A549 (cell line): Measurements from ENCODE around the gene BEST4.
A peak's percentile ranks its signal among the peaks of the same experiment; 100 is the strongest.

Experiments used
- POLR2A ChIP-seq: IDR thresholded peaks from 2 replicates; pipeline ENCODE4 v1.6.1; 2012; ENCODE audit warnings: mild to moderate bottlenecking, low read length
- POLR2AphosphoS2 ChIP-seq: conservative IDR thresholded peaks from 2 replicates; pipeline ENCODE4 v1.6.1; 2012; ENCODE audit warnings: low read length, improper control_type of control experiment, inconsistent platforms
- TF ChIP-seq, protein P1 (sequence below): fragments of >200 bp; sonication (Bioruptor Twin); formaldehyde crosslinking; IDR thresholded peaks from 3 replicates; pipeline ENCODE4 v1.5.1; 2016

DNA sequence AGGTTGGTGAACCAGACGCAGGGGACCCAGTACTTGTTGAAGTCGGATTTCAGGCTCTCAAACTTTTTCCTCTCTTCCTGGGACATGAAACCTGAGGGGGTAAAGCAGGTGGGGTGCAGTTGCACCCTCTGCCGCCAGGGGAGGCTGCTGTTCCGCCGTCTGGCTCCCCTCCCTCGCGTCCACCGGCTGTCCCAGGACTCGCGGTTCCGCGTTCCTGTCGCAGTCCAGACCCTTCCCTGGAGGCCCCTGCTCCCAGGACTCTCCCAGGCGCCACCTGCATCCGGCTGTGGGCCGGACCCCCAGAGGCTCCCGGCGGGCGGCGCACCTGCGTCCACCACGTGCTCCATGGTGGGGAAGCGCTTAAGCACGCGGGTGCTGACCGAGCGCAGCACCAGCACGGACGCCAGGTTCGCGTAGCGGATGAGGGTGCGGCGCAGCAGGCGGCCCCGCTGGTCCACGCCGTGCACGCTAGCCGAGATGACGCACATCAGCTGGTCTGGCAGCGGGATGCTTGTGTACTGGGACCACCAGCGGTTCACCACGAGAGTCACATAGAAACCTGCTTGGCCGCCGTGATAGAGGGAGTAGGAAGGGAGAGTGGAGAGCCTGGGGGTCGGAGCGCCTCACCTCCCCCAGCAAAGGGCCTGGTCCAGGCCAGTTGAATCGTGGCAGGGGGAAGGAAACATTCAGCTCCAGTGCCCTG lies 1.7 kb downstream of the BEST4 start:
- no peak for TF ChIP-seq POLR2AphosphoS2
- TF ChIP-seq POLR2A, result peak; percentile 40
- TF ChIP-seq, protein P1, sequence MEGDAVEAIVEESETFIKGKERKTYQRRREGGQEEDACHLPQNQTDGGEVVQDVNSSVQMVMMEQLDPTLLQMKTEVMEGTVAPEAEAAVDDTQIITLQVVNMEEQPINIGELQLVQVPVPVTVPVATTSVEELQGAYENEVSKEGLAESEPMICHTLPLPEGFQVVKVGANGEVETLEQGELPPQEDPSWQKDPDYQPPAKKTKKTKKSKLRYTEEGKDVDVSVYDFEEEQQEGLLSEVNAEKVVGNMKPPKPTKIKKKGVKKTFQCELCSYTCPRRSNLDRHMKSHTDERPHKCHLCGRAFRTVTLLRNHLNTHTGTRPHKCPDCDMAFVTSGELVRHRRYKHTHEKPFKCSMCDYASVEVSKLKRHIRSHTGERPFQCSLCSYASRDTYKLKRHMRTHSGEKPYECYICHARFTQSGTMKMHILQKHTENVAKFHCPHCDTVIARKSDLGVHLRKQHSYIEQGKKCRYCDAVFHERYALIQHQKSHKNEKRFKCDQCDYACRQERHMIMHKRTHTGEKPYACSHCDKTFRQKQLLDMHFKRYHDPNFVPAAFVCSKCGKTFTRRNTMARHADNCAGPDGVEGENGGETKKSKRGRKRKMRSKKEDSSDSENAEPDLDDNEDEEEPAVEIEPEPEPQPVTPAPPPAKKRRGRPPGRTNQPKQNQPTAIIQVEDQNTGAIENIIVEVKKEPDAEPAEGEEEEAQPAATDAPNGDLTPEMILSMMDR, result peak; percentile 76
